ENCODE results near the gene PRCP. TPM values are rescaled to one million over a fixed set of nuclear protein-coding genes. Genes with fewer than 3 reads are reported as not detected.

PRCP gene
- polyA plus RNA-seq, 1 of the 3 experiments (the other 2 are of a cell fraction): 65.0 TPM

- POLR2A ChIA-PET: no interaction called here
- H3K4me2 ChIP-seq: no peak overlapping the region
- peaks cover 0 to 28% of the 10 kb centered on the region in 2 experiments; a peak in 2 of 4 replicates for H3K4me1 ChIP-seq (ENCODE audit: control insufficient read depth in 1 of 2, insufficient read depth in 2 of 2, low read depth in 1 of 2, low read length in 1 of 2)
- H3K9ac ChIP-seq: no peak overlapping the region
- no peak overlapping the region for H3K27ac ChIP-seq (ENCODE audit: low read depth in 2 of 2, low read length in 1 of 2)
- no peaks in the 10 kb centered on the region for H3K9me2 ChIP-seq
- no peaks in the 10 kb centered on the region for H4K20me1 ChIP-seq (ENCODE audit: insufficient read depth)
- H2AFZ ChIP-seq (ENCODE audit: low read depth): no peak overlapping the region
- no peak for DNase-seq
- H3K36me3 ChIP-seq (replicated peaks in 1 of 2; ENCODE audit: control insufficient read depth in 1 of 2, insufficient read depth in 2 of 2, low read length in 1 of 2): no peaks in the 10 kb centered on the region
- WGBS (ENCODE audit: low lambda C conversion rate): 61% methylated on average over 4 of the region's 4 CpGs
- no peaks in the 10 kb centered on the region for H3K9me3 ChIP-seq
- CTCF ChIA-PET: interaction anchor here (3.5 kb wide), 1 partner anchor 70 kb away, joined by 14 read pairs; no protein-coding TSS in a partner anchor
- no peaks in the 10 kb centered on the region for H3F3A ChIP-seq (replicated peaks; ENCODE audit: insufficient read depth)
- no peaks in the 10 kb centered on the region for H3K79me2 ChIP-seq (ENCODE audit: insufficient read depth)
- TF ChIP-seq USF1 (IDR thresholded peaks at IDR 0.05; ENCODE audit: borderline replicate concordance, low read depth) (no peak), EP300 (IDR thresholded peaks at IDR 0.05; ENCODE audit: borderline replicate concordance in 1 of 2, low read depth in 1 of 2, low read length in 1 of 2) (no peak), NFIC (IDR thresholded peaks at IDR 0.05; ENCODE audit: borderline replicate concordance) (no peak)
- H3K4me3 ChIP-seq (ENCODE audit: low read depth in 2 of 2, low read length in 1 of 2): no peak overlapping the region
- no peaks in the 10 kb centered on the region for H3K27me3 ChIP-seq (ENCODE audit: insufficient read depth)
Measured at GRCh38 chr11:82787981-82788380, 112.2 kb downstream of the PRCP start.

- no peaks in the 10 kb centered on the region for H3K9me2 ChIP-seq
- CTCF ChIA-PET: interaction anchor here (1.6 kb wide), 1 partner anchor 81 kb away, joined by 4 read pairs; no protein-coding TSS in a partner anchor
- H3K9ac ChIP-seq: no peak overlapping the region
- no peak overlapping the region for H2AFZ ChIP-seq (ENCODE audit: low read depth)
- H3K36me3 ChIP-seq (replicated peaks in 1 of 2; ENCODE audit: control insufficient read depth in 1 of 2, insufficient read depth in 2 of 2, low read length in 1 of 2): no peaks in the 10 kb centered on the region
- no peaks in the 10 kb centered on the region for H3K27me3 ChIP-seq (ENCODE audit: insufficient read depth)
- no peaks in the 10 kb centered on the region for H3F3A ChIP-seq (replicated peaks; ENCODE audit: insufficient read depth)
- TF ChIP-seq FOXM1 (IDR thresholded peaks at IDR 0.05; ENCODE audit: low read depth) (no peak), EP300 (IDR thresholded peaks at IDR 0.05; ENCODE audit: borderline replicate concordance in 1 of 2, low read depth in 1 of 2, low read length in 1 of 2) (0 out of 4 replicates have a peak, but pooled peaks of 1 of the 2 experiments have one; percentile 24), ELF1 (IDR thresholded peaks at IDR 0.05) (no peak), GABPA (IDR thresholded peaks at IDR 0.05; ENCODE audit: low read depth) (no peak), CTCF (IDR thresholded peaks at IDR 0.05) (no peak)
- H4K20me1 ChIP-seq (ENCODE audit: insufficient read depth): no peaks in the 10 kb centered on the region
- no peak overlapping the region for H3K4me2 ChIP-seq
- WGBS (ENCODE audit: low lambda C conversion rate): 54% methylated on average over 3 of the region's 3 CpGs
- no peak overlapping the region for H3K4me3 ChIP-seq (ENCODE audit: low read depth in 2 of 2, low read length in 1 of 2)
- peaks cover 0 to 19% of the 10 kb centered on the region in 2 experiments; a peak in 2 of 4 replicates for H3K4me1 ChIP-seq (ENCODE audit: control insufficient read depth in 1 of 2, insufficient read depth in 2 of 2, low read depth in 1 of 2, low read length in 1 of 2)
- no peaks in the 10 kb centered on the region for H3K79me2 ChIP-seq (ENCODE audit: insufficient read depth)
- H3K27ac ChIP-seq (ENCODE audit: low read depth in 2 of 2, low read length in 1 of 2): peak overlapping the region in 1 of 2 experiments; percentile 22; a peak in 1 of 4 replicates
- no peaks in the 10 kb centered on the region for H3K9me3 ChIP-seq
- no peak for DNase-seq
- POLR2A ChIA-PET: no interaction called here
Measured at GRCh38 chr11:82786836-82787235, 113.4 kb downstream of the PRCP start.

GRCh38 chr11:82786001-82786400 is 114.2 kb downstream of the PRCP start:
- Histone ChIP-seq H3K27me3 (ENCODE audit: insufficient read depth) (no peaks in the 10 kb centered on the region), H3F3A (replicated peaks; ENCODE audit: insufficient read depth) (no peaks in the 10 kb centered on the region), H3K9ac (no peak overlapping the region), H3K79me2 (ENCODE audit: insufficient read depth) (no peaks in the 10 kb centered on the region), H3K9me3 (no peaks in the 10 kb centered on the region), H3K4me1 (ENCODE audit: control insufficient read depth in 1 of 2, insufficient read depth in 2 of 2, low read depth in 1 of 2, low read length in 1 of 2) (peaks cover 0 to 11% of the 10 kb centered on the region in 2 experiments; a peak in 2 of 4 replicates), H3K27ac (ENCODE audit: low read depth in 2 of 2, low read length in 1 of 2) (no peak overlapping the region), H3K36me3 (replicated peaks in 1 of 2; ENCODE audit: control insufficient read depth in 1 of 2, insufficient read depth in 2 of 2, low read length in 1 of 2) (no peaks in the 10 kb centered on the region), H3K9me2 (no peaks in the 10 kb centered on the region), H4K20me1 (ENCODE audit: insufficient read depth) (no peaks in the 10 kb centered on the region), H3K4me2 (no peak overlapping the region), H3K4me3 (ENCODE audit: low read depth in 2 of 2, low read length in 1 of 2) (no peak overlapping the region), H2AFZ (ENCODE audit: low read depth) (no peak overlapping the region)
- WGBS (ENCODE audit: low lambda C conversion rate): 84% methylated on average over 2 of the region's 2 CpGs
- DNase-seq: no peak
- TF ChIP-seq GABPA (IDR thresholded peaks at IDR 0.05; ENCODE audit: low read depth): no peak
- TF ChIP-seq, protein P1, sequence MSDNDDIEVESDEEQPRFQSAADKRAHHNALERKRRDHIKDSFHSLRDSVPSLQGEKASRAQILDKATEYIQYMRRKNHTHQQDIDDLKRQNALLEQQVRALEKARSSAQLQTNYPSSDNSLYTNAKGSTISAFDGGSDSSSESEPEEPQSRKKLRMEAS (IDR thresholded peaks at IDR 0.05; ENCODE audit: low read depth): no peak
- POLR2A ChIA-PET: interaction anchor here (0.7 kb wide), 1 partner anchor 94 kb away, joined by 3 read pairs; no protein-coding TSS in a partner anchor
- CTCF ChIA-PET: interaction anchor here (1.1 to 1.6 kb wide), 2 partner anchors 11 to 81 kb away, joined by 3 to 4 read pairs; no protein-coding TSS in a partner anchor

Data from SK-N-SH (cell line).